NCI-H460 (cell line): ENCODE results near the gene PCIF1. TPM values are rescaled to one million over a fixed set of nuclear protein-coding genes. Genes with fewer than 3 reads are reported as not detected.
A peak's percentile ranks its signal among the peaks of the same experiment; 100 is the strongest.

ENCODE experiments used
- DNase-seq: peaks from one replicate; pipeline ENCODE4 v3.0.0-alpha.2; 2016; ENCODE audit warnings: low read depth; ENCODE audit errors: extremely low read depth
- total RNA-seq: library from RNA; depleted of rRNA; stranded (reverse); fragments of >200 nt; shearing (Covaris generic); gene quantifications from 2 replicates; pipeline ENCODE4 v1.2.3, GENCODE V29; 2014

Gene PCIF1
- total RNA-seq, 1 experiment from 2014 or later: 13.2 TPM

DNA sequence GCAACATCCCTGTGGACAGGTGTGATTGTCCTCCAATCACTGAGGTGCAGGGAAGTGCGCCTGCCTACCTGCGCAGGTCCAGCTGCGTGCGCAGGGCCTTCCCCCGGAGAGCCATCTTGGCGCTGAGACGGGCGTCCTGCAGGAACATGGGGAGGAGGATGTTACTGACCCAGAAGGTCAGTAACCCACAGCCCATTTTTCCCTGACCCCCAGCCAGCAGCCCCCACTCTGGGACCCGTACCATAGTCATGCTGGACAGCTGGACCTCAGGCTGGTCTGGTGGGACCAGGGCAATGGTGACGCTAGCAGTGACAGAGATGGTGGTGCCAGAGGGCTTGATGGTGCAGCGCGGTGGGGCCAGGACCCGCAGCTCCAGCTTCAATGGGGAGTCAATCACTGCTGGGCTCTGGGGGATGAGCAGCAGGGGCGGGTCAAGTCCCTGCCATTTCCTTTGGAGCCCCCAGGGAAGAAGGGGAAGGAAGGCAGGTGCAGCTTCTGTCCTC, 32.2 kb upstream of the PCIF1 start:
- no peak for DNase-seq

DNA sequence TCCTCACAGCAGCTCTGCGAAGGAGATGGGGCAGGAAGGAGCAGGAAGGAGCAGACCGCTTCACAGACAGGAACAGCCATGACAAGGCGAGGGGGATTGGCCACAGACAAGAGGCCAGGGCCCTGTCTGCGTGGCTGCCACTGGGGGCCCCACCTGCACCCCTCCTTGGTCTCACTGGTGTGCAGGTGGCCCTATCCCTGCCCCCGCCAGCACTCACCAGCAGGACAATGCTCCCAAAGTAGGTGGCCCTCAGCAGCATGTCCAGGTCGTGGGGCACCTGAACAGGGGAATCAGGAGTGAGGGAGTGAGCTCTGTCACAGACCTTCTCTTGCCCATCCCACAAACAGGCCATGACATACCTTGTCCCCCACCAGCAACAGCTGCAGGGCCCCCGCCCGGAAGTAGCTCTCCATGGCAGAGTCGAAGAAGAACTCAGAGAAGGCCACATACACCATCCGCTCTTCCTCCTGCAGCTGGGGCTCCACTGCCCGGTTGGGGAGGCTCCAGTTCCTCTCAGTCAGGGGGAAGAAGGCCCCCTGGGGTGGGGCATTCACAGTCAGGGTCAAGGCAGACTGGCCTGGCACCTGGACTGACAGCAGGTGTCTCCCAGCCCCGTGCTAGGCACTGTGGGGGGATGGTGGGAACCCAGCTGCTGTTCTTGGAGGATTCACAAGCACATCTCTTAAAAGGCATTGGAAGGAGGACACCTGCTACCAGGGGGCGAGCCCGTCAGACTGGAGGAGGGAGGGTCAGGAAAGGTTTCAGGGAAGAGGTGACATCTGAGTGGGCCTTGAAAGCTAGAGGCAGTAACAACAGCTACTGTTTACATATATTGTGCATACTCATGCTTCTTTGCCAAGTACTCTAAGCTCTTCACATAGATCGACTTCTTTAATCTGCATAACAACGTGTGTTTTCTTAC, 29.6 kb upstream of the PCIF1 start:
- DNase-seq: no peak

DNA sequence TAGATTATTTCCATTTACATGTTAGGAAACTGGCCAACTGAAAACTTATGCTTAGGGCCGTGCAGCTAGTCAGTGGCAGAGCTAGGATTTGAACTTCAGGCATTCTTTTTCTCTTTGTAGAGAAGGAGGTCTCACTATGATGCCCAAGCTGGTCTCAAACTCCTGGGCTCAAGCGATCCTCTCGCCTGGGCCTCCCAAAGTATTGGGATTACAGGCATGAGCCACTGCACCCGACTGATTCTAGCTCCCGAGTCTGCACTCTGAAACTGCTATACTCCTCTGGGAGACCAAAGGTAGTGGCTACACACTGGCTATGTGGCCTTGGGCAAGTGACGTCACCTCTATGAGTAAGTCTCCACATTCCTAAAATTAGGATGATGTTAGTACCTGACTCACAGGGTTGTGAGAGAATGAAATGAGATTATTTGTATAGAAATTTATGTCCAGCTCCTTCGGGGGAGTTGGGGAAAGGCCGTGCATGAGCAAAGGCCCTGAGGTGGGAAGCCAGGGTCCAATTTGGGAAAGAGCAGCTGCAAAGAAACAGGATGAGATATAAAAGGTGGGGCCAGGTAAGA, 28.9 kb upstream of the PCIF1 start:
- DNase-seq: no peak

- DNase-seq: no peak
These were observed 27.1 kb upstream of the PCIF1 start for GRCh38 chr20:45907219-45907948.

GRCh38 chr20:45908084-45908483, 26.4 kb upstream of the PCIF1 start:
- DNase-seq: no peak

DNA sequence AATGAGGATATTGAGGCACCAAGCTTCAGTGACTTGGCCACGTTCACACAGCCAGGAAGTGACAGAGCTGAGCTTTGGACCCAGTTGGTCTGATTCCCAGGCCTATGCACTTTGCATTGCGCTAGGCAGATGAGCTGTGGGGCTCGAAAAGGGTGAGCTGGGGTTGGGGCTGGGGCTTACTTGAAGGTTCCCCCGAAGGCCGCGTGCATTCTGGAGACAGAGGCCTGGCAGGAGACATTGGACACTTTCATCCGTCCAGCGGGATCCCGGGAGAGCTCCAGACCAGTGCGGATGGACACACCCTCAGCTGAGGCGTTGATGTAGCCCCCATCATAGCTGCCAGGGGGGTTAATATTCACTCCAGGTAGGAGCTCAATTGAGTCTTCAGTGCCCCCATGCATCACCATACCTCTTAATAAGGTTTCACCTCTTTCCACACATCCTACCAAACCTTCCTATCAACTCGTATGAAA, 25.1 kb upstream of the PCIF1 start:
- no peak for DNase-seq

- DNase-seq: no peak
These were observed 24.4 kb upstream of the PCIF1 start for GRCh38 chr20:45909817-45910669.

DNA sequence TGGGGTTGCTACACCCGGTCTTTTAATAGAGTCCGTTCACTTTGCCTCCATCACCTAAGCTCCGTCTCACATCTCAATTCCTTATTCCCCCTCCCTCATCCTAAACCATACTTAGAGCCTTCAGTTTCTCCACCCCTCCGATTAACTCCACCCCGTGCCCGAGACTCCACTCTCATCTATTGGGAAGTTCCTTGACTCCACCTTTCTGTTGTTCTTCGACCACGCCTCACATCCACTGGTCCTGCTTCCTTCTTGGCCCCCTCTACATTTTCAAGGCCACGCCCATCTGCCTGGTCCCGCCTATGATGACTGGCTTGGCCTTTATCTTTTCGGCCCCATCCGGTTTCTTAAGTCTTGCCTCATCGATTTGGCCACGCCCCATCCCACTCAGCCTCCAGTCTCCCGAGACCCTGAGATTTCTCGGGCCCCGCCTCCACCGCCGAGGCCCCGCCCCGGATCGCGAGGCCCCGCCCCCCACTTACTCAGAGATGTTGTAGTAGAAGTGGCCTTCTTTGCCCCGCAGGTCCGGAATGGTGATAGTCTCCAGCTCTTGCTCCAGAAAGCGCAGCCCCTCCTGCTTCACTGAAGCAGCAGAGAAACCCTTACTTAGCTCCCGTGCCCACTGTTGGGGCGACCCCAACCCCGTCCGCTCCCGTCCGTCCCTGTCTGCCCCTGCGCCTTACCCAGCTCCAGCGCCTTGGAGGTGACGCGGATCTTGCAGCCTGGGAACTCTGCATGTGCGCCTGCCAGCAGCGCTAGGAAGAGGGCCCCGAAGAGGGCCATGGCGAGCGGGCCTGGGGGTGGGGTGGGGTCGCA, 23.6 kb upstream of the PCIF1 start:
- DNase-seq: peak; percentile 99

DNA sequence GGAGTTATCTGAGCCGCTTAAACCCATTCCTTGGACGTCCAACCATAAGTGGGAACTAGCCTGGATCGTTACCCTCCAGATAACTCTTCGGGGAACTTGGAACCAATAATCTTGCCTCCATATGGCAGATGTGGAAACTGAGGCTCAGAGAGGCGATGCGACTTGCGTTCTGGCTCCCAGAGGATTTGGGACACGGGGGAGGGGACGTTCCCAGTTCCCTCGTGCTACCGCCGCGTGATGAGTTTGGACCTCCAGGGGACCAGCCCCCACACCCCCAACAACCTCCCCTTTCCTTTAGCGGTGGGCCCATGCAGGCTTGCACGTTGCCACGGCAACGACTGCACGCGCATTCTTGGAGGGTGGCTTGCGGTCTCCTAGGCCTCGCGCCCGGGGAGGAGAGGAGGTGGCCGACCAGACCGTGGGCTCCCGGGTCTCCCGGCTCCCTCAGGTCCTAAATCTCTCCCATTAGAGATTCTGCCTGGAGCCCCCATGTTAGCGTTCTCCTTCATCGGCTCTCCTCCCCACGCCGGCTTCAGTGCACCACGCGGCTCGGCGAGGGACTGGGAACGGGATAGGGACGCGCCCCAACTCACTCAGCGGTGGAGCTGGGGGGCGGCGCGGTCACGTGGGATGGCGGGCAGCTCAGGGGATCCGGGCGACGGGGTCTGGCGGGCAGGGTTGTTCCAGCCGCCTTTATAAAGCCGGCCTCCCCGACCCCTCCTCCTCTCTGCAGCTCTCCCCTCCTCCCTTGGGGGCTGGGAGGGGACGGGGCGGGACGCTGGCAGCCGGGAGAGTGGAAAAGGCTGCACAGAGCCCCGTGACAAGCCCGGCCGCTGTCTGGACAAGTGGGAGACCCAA, 22.8 kb upstream of the PCIF1 start, which contains the start of gene PLTP:
TSS of gene PLTP (minus strand) at position 670 of the 858 bp plus-strand sequence. CDS start 703 bp downstream, outside the sequence.
- peak; percentile 31 for DNase-seq

- DNase-seq: no peak
These were observed 22.2 kb upstream of the PCIF1 start for GRCh38 chr20:45912344-45912682.

DNA sequence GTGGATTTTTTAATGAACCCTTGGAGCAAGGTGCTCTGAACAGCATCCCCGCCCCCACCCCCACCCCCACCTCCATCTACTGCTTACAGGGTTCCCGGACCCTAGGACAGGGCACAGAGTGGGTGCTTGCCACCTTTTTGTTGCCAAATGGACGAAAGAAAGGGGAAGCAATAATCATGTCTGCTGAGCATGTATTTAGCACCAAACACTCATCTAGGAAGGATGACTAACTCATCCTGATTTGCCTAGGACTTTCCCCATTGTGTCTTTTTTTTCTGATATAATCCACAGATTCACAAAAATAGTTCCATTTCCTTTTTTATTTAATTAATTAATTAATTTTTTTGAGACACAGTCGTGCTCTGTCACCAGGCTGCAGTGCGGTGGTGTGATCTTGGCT, 21.4 kb upstream of the PCIF1 start:
- no peak for DNase-seq

DNA sequence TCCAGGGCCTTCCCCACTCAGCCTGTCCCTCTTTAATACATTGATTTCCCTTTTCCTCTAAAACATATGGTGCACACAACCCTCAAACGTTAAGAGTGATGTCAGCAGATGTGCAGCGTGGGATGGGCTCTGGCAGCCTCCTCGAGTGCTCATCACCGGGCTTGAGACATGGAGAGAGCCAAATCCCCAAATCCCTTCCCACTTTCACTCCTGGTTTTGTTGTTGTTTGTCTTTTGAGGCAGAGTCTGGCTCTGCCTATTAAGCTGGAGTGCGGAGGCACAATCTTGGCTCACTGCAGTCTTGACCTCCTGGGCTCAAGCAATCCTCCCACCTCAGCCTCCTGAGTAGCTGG, 16.7 kb upstream of the PCIF1 start:
- DNase-seq: no peak

GRCh38 chr20:45918182-45918737, 16.2 kb upstream of the PCIF1 start:
- DNase-seq: no peak

- DNase-seq: no peak
These were observed 15.5 kb upstream of the PCIF1 start for GRCh38 chr20:45918779-45919537.

GRCh38 chr20:45919542-45920399, 14.7 kb upstream of the PCIF1 start:
- no peak for DNase-seq
